Kidney capillary endothelial cell (primary cell): Measurements from ENCODE around the gene CEP112.
A peak's percentile ranks its signal among the peaks of the same experiment; 100 is the strongest.
"Not testable (repeated sequence)": the region's sequence is repeated elsewhere in the genome, so short reads cannot be mapped to it uniquely, and the experiment has no call there.

Experiments
- DNase-seq: peaks from one replicate; pipeline ENCODE4 v3.0.0-alpha.2; 2018; ENCODE audit warnings: low spot score

The CEP112 gene

GRCh38 chr17:65776890-65777289 is 415.0 kb downstream of the CEP112 start:
- no peak for DNase-seq

GRCh38 chr17:65774787-65775186 is 417.1 kb downstream of the CEP112 start:
- DNase-seq: peak; percentile 19

GRCh38 chr17:65772989-65773388 is 418.9 kb downstream of the CEP112 start:
- no peak for DNase-seq

GRCh38 chr17:65771704-65772103 is 420.2 kb downstream of the CEP112 start:
- no peak for DNase-seq

GRCh38 chr17:65763786-65764185 is 428.1 kb downstream of the CEP112 start:
- DNase-seq: no peak

GRCh38 chr17:65762973-65763372 is 429.0 kb downstream of the CEP112 start:
- no peak for DNase-seq

GRCh38 chr17:65759532-65759931 is 432.4 kb downstream of the CEP112 start:
- DNase-seq: no peak

- DNase-seq: no peak
These were observed 435.2 kb downstream of the CEP112 start for GRCh38 chr17:65756760-65757159.

GRCh38 chr17:65755799-65756198 is 436.1 kb downstream of the CEP112 start:
- no peak for DNase-seq

- no peak for DNase-seq
These were observed 437.3 kb downstream of the CEP112 start for GRCh38 chr17:65754630-65755029.

- DNase-seq: no peak
These were observed 437.9 kb downstream of the CEP112 start for GRCh38 chr17:65754081-65754480.

- DNase-seq: no peak
These were observed 438.6 kb downstream of the CEP112 start for GRCh38 chr17:65753348-65753747.

- DNase-seq: no peak
These were observed 440.7 kb downstream of the CEP112 start for GRCh38 chr17:65751263-65751662.

GRCh38 chr17:65750631-65751115 is 441.3 kb downstream of the CEP112 start:
- DNase-seq: no peak

GRCh38 chr17:65750166-65750565 is 441.8 kb downstream of the CEP112 start:
- DNase-seq: no peak

GRCh38 chr17:65749479-65749878 is 442.5 kb downstream of the CEP112 start:
- no peak for DNase-seq

- no peak for DNase-seq
These were observed 446.7 kb downstream of the CEP112 start for GRCh38 chr17:65745241-65745640.

- DNase-seq: peak; percentile 5
These were observed 448.7 kb downstream of the CEP112 start for GRCh38 chr17:65743308-65743655.

- peak; percentile 53 for DNase-seq
These were observed 449.3 kb downstream of the CEP112 start for GRCh38 chr17:65742403-65743307.

GRCh38 chr17:65741710-65742109 is 450.2 kb downstream of the CEP112 start:
- no peak for DNase-seq

GRCh38 chr17:65739034-65739433 is 452.9 kb downstream of the CEP112 start:
- DNase-seq: no peak

GRCh38 chr17:65737451-65737850 is 454.5 kb downstream of the CEP112 start:
- DNase-seq: no peak

- DNase-seq: no peak
These were observed 458.6 kb downstream of the CEP112 start for GRCh38 chr17:65733314-65733713.

- DNase-seq: not testable (repeated sequence)
These were observed 459.3 kb downstream of the CEP112 start for GRCh38 chr17:65732667-65733066.
